Lower leg skin (tissue), 3 donors: ENCODE measurements around the gene CC2D2B.

ENCODE experiments used
- POLR2A ChIP-seq, 2 donors: fragments of 450-650 bp; IDR thresholded peaks; one replicate each; pipeline ENCODE4 v1.6.1; 2016 to 2017; ENCODE audit warnings: antibody characterized with exemption in 2 of 2, mild to moderate bottlenecking in 1 of 2, moderate library complexity in 1 of 2
- TF ChIP-seq, protein P1 (sequence below), 3 donors: fragments of 450-650 bp; IDR thresholded peaks; one replicate each; pipeline ENCODE4 v1.5.1; 2016; ENCODE audit warnings: antibody characterized with exemption in 3 of 3, mild to moderate bottlenecking in 3 of 3, moderate library complexity in 2 of 3

GRCh38 chr10:96047004-96047649, 139.4 kb downstream of the CC2D2B start:
- TF ChIP-seq, protein P1, sequence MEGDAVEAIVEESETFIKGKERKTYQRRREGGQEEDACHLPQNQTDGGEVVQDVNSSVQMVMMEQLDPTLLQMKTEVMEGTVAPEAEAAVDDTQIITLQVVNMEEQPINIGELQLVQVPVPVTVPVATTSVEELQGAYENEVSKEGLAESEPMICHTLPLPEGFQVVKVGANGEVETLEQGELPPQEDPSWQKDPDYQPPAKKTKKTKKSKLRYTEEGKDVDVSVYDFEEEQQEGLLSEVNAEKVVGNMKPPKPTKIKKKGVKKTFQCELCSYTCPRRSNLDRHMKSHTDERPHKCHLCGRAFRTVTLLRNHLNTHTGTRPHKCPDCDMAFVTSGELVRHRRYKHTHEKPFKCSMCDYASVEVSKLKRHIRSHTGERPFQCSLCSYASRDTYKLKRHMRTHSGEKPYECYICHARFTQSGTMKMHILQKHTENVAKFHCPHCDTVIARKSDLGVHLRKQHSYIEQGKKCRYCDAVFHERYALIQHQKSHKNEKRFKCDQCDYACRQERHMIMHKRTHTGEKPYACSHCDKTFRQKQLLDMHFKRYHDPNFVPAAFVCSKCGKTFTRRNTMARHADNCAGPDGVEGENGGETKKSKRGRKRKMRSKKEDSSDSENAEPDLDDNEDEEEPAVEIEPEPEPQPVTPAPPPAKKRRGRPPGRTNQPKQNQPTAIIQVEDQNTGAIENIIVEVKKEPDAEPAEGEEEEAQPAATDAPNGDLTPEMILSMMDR (IDR thresholded peaks at IDR 0.05), result no peak
- no peak for TF ChIP-seq POLR2A (IDR thresholded peaks at IDR 0.05)
